Suppressor macrophage (primary cell): Measurements from ENCODE around the gene TSPOAP1.

ENCODE experiments used
- DNase-seq, 4 experiments: peaks; one replicate each; pipeline ENCODE4 v3.0.0-alpha.2; 2020 to 2022

The TSPOAP1 gene

DNA sequence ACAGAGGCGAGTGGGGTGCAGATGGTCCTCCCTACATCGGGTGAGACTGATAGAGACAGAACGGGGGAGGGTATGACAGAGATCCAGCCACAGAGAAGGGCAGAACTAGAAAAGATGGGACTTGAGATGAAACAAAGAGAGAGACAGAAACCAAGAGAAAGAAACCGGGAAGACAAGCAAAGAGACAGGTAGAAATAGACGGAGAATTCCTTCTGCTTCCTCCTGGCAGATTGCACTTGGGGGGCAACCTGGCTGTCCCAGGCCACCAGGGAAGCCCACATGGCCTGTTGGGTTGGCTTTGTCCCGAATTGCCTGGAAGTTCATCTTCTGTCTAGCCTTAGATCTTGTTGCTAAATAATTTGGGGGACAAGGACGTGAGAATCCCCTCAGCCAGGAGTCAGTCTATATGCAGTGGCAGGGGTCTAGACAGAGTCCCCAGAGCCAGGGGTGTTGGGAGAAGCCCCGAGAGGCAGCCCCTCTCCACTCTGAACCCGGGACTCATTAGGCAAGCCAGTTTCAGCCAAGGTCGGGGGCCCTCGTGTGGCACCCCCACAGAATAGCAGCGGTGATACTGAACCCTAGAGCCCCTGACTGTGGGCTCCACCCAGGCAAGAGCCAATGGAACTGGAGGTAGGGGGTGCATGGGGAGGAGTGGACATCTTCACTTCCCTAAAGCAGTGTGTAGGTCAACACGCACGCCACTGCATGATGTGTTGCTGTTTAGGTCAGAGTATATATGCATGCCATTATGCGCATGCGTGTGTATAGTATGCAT, 627 bp upstream of the TSPOAP1 start:
- peak; percentile 93 to 97 (median 93) for DNase-seq

DNA sequence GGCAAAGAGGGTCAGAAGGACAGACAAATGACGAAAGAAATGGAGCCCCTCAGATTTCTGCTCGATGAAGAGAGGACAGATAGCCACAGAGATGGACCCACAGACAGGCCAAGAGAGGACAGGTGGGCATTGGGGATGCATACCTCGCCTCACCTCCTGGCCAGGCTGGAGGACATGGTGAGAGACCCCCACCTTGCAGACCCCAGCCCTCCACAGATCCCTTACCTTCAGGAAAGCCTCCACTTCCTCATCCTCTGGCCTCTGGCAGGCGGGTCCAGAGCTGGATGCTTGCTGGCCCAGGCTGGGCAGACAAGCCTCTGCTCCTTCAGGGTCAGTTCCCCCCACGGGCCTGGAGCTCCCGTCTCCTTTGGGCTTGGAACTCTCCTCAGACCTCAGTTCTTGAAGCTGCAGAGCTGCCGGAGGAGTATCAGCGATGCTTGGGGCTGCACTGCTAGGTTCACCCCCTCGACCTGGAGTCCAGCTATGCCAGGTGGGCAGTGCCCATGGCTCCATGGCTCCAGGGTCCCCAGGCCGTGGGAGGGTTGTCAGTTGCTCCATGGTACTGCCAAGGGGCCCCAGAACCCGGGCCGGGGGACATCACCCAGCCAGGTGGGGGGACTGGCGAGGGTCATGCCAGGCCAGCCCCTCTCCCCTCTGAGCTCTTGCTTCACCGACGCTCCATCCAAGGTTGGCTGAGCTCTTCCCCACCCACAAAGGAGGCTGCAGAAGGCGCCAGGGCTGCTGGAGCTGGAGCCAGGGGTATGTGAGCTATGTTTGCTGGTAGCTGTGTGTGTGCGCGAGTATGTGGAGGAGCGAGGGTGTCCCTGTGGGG, 1.0 kb downstream of the TSPOAP1 start:
- peak; percentile 55 to 72 (median 63) for DNase-seq

DNA sequence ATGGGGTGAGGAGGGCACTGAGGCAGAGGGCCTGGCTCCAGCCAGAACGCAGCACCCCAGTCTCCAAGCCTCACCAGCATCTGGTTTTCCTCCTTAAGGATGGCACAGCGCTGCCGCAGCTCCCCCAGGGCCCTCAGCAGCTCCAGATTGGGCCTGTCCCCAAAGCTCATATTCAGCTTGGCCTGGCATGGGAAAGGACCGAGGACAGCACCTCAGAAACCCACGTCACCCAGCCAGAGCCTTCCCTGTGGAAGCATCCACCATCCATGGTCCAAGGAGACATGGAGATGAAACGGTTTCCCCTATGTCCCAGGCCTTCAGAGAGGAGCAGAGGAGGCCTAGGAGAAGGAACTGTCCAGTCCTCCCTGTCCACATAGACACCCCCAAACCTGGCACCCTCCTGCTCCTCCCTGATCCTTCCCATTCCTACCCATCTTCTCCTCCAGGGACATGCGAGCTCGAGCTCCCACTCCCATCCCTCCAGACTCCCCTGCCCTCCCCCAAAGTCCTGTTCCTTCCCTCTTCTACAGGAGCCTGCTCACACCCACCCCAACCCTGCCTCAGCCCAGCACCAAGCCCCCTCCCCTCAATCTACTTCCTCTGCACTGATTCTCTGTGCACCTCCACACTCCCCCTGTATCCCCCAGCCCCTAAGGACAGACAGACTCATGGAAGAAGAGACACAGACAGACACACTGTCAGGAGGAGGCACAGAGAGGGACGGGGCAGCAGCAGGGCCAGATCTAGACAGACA, 1.8 kb downstream of the TSPOAP1 start:
- DNase-seq: peak in 1 of 4 experiments; percentile 31

DNA sequence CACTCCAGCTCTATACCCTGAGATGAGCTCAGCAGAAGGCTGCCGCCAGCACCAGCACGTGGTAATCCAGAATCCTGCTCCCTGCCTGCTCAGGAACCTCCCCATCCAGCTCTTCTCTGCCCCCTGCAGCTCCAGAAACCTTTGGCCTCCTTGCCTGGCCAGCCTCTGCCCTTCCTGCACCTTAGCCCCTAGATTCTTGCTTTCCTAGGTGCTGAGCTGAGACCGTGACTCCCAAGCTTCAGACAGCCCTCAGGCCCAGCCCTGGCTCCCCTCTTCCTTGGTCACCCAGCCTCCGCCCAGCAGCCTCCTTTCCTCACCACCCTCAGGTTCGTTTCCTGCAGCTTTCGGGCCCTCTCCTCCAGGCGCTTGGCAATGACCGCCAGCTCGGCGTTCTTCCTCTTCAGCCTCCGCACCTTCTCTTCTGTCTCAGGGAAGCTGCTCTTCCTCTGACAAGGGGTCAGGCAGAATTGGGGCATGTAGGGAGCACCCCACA, 2.6 kb downstream of the TSPOAP1 start:
- DNase-seq: peak; percentile 49 to 68 (median 58)

DNA sequence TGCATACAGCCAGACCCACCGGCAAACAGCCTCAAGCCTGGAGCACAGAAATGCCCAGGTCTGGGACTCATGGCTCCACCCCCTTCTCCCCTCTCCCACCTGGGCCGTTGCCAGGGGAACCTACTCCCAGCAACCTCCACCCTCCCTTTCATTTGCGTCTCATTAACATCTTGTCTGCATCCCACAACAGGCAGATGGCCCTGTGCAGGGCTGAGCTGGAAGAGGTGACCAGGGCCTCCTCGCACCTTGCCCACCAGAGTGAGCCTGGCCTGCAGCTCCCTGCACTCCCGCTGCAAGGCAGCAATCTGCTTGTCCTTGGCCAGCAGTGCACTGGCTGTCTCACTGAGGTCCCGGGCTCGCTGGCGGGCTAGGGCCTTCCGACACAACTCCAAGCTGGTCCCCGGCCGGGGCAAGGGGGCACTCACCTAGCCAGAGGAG, 3.3 kb downstream of the TSPOAP1 start:
- no peak for DNase-seq

DNA sequence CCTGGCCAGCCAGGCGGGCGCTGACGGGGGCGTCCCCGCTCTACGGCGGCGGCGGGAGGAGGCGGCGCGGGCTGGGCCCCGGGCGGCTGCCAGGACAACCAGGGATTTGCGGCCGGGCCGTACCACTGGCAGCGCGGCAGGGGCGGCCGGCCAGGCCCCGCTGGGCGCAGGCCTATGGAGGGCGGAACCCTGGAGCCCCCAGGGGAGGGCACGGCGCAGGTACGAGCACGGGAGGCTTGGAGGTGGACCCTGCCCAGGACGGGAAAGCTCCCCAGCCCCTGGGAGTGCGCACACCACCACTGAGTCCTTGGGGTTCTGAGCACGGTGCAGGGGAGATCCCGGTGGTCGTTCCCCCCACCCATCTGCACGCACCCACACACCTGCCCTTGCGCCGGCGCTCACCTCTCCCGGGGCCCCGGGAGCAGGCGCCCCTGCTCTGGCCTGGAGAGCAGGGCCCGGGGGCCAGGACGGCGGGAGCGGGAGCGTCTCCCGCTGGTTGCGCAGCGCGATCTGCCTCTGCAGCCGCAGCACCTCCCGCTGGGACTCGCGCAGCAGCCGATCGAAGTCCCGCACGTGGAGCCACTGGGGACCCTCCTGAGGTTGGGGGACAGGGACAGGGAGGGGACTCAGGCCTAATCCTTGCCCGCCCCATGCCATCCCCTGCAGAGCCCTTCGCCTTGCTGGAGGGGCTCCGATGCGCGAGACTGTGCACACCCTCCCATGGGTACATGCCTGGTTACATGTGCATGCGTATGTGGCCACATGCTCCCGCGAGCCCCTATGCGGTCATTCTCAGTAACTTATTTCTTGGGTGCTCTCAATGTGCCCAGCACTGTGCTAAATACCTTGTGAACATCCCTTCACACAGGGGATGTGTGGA, 3.9 kb downstream of the TSPOAP1 start:
- peak in 1 of 4 experiments; percentile 40 for DNase-seq

DNA sequence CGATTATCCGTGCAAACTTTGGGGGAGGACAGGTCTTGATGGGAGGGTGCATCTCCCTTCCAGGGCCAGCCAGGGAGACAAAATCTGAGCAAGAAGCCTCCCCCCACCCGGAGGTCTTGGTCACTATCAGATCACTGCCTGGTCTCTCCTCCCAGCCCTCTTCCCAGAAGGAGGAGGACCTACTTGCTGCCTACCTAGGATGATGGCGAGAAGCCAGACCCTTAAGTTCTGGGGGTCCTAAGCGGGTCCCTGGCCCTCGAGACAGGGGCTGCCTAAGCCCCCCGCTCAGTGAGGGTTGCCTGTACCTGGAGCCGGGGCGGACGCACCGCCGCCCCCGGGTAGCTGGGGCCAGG, 4.6 kb downstream of the TSPOAP1 start:
- no peak for DNase-seq

DNA sequence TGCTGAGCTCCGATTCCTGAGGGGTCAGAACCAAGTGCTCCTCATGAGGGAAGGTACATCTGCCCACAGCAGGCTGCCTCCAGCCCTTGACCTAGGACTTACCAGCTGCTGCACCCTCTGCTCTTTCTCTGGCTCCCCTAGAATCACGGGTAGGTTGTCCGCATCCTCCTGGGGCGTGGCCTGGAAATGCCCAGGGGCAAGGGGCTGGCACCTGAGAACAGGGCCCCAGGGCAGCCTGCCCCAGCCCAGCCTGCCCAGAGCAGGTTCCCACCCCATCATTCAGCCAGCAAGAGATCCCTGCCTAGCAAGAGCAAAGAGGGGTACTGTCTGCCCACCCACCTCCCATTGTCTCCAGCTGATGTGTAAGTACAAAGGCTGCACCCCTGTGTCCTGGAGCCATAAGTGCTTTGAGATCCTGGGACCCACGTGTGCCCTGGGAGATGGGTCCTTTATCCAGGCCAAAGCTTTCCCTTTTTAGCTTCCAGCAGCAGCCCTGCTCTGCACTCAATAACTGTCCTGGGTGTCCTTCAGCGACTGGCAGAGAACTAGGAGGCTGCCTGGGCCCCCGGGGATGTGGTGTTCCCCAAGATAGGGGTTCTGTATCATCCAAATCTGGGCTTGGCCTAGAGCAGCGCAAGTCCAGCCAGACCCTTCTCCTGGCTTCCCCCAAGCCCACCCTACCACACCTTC, 5.1 kb downstream of the TSPOAP1 start:
- DNase-seq: no peak

DNA sequence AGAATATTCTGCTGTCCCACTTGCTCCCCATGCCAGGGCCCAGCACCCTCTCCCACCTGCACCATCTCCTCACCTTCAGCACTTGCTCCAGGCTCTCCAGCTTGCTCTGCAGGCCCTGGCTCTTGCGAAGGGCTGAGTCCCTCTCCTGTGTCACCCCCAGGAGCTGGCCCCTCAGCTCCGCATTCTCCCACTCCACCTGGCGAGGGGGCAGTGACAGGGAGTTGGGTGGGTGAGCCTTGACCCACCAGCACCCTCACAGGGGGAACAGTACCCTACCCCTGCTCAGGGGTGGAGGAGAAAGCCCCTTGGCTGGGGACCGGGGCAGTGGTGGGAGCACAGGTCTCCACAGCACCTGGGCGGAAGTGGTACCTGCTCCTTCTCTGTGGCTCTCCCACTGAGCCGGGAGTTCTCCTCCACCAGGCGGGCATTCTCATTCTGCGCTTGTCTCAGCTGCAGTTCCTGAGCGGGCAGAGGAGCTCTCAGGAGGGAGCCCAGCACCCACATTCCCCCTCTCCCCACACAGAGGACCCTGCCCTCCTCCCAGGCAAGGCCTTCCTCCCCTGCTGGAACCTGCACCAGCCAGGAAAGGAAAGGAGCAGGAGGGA, 5.9 kb downstream of the TSPOAP1 start:
- no peak for DNase-seq

DNA sequence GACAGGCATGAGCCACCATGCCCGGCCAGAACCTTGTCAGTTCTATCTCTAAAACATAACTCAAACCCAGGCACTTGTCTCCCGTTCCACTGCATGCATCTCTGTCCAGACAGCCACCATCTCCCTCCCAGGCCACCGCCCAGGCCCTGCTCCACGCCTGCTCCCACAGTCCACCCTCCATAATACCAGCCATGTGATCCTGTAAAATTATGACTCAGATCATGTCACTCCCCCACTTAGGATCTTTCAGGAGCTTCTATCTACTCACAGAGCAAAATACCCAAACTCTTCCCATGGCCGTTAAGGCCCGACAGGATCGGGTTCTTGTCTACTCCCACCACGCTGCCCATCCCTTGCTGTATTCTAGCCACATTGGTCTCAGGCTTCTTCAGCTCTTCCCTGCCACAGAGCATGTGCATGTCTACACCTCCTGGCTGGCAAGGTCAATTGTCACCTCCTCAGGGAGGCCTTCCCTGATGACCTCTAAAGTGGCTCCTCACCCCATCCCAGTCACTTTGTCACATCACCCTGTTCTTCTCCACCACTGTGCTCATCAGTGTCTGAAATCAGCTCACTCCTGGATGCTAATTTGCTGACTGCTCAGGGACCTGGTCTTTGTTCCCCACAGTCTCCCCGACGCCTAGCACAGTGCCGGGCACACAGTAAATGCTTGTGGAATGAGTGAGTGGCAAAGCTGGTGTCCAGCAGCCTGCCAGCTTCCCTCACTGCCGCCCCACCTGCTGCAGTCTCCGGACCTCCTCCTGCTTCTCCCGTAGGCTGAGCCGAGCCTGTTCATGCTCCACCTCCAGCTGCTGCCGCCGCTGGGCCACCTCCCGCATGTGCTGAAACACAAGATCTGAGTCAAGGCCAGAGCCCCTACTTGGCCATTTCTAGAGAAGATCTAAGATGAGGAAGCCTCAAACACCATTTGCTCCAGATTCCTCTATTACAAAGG, 6.7 kb downstream of the TSPOAP1 start:
- DNase-seq: no peak

DNA sequence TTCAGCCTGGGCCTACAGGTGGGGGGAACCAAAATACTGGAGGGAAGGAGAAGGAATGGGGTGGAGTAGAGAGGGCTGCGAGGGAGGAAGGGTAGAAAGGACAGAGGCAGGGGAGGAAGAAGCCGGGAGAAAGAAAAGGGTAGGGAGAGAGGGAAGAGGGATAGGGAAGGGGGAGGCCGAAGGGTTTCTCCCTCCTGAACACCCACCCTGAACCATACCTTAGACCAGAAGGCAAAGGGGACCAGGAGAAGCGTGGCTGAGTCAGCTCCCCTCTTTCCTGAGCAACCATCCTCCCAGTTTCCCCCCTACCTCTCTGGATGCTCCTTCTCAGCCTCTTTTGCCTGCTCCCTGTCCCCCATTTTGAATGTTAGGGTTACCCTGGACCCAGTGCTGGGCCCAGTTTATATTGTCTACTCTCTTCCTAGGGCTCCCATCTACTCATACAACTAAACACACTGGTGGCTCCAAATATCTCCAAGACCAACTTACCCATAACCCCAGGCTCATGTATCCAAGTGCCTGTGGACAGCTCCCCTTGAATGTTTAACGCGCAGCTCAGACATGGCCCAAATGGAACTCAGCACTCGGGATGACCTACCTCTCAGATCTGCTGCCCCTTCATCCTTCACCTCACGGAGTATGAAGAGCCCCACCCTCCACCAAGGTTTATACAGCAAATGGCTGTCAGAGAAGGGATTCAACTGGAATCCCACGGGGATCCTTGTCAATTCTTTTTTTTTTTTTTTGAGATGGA, 7.8 kb downstream of the TSPOAP1 start:
- DNase-seq: no peak

DNA sequence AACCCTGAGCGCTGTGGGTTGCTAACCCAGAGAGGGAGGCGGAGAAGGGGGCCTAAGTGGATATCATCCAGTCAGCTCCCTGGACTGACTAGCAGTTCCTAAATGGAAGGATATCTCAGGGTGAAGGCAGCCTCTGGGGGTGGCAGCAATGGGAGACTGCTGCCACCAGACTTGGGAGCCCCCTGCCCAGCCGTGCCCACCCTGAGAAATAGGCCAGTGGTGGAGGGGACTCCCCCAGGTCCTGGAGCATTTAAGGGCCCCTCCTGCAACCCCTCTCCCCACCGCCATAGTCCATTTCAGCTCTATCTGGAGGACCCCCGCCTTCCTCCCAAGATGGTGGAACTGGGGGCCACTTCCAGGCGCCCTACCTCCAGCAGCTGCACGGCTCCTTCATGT, 8.4 kb downstream of the TSPOAP1 start:
- no peak for DNase-seq

DNA sequence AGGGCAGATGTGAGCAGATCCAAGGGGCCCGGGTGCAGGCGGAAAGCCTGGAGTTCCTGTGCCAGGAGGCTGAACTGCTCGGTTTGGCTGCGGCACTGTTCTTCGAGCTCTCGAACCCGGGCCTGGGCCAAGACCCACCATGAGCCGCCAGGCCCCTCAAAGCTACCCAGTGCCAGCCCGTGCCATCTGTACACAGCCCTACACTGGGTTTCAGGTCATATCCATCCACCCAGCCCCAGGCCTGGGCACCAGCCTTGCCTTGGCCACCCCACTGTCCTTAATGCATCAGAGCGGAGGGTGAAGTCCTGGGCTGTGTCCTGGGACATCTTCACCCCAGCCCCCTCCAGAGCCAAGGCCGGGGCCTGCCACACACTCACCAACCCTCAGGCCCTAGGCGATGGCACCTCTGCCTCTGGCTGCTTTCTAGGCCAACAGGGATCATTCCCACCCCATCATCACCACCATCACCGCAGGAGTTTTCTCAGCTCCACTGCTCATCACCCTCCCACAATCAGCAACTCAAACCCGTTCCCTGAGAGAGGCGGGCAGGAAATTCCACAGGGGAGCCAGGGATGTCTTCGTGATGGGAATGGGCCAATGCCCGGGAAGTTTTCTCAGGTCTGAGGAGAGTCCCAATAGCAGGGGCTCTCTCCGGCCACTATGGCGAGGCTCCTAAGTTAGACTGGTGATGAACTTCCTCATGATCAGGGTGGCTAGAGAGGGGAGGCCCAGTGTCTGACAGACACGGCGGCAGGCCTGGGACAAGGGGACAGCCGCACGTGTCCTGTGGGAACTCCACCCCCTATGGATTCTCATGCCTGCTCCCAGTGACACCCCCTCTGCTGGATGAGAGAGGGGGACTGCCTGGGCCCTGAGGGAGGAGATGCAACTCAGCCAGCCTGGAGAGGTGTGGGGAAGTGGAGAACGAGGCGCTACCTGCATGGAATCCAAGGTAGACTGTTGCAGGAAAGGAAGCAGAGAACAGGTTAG, 9.1 kb downstream of the TSPOAP1 start:
- DNase-seq: no peak

DNA sequence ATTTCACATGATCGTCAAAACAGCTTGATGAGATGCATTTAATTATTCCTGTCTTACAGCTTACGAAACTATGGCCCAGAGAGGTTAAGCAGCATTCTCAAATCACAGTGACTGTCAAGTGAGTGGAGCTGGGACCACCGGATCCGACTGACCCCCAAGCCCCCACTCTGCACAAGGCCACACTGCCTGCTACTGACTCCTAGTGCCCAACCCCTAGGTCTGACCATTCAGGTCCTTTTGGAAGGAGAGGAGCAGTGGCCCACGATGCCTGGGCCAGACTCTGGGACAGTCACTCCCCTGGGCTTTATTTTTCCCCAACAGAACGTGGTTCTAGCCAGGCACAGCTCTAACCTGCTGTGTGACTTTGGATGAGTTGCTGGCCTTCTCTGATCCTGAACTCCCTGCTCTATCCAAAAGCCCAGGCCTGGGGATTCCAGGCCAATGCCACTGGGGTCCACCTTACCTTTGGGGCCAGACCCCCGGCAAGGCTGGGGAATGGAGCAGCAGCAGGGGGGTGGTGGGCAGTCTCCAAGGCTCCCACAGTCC, 9.9 kb downstream of the TSPOAP1 start:
- no peak for DNase-seq

DNA sequence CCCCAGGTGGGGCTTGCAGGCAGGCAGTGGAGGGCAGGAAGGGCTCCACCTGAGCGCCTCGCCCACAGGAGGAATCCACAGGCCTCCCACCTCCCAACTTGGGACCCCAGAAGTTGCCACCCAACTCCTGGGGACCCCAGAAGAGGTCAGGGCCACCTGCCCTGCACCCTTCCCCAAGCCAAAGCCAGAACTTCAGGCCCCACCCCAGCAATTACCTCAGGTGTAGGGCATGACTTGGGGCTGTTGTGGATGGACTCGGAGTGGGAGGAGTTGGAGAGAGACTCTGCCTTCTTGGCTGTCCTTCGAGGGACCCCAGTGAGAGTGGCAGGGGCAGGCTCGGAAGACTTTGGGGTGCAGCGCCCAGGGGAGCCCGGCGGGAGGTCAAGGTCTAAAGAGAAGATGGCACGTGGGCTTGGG, 10.5 kb downstream of the TSPOAP1 start:
- no peak for DNase-seq

DNA sequence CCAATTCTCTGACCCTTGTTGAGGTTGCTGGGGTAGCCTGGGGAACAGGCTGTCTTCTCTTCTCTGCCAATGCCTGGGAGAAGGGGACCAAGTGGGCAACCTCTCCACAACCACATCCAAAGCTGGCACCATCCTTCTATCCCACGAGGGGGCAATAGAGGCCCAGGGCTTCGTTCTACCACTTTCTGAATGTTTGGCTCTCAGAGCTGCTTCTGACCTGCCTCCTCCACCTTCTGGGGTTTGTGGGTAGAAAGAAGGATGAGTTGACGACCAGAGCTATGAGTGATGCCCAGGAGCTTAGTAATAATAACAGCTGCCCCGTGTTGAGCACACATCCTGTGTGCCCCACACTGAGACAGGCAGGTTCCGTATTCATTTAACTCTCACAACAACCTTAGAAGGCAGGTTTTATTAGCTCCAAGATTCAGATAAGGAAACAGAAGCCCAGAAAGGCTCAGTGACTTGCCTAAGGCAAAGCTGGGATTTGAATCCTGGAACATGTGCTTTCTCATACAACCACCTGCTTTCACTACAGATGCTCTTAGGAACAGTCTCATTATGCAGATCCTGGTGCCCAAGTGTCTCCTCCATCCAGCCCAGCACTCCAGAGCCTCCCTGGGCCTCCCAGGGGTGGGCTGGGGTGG, 11.1 kb downstream of the TSPOAP1 start:
- DNase-seq: peak; percentile 66 to 76 (median 72)
